Prostate gland (tissue), 2 donors: ENCODE results near the gene ZPR1.

Experiments
- POLR2AphosphoS5 ChIP-seq: sonication (generic); formaldehyde crosslinking; IDR thresholded peaks from one replicate; pipeline ENCODE4 v1.6.1; 2017; ENCODE audit warnings: antibody characterized with exemption
- TF ChIP-seq, protein P1 (sequence below), 4 experiments: fragments of 200-600 bp in 2 of 4; fragments of 450-650 bp in 2 of 4; sonication (generic) in 2 of 4; IDR thresholded peaks; 1 replicate in 3 of 4; 2 replicates in 1 of 4; pipeline ENCODE4 v1.5.1; 2016 to 2019; ENCODE audit warnings: antibody characterized with exemption in 4 of 4, mild to moderate bottlenecking in 2 of 4, moderate library complexity in 2 of 4

DNA sequence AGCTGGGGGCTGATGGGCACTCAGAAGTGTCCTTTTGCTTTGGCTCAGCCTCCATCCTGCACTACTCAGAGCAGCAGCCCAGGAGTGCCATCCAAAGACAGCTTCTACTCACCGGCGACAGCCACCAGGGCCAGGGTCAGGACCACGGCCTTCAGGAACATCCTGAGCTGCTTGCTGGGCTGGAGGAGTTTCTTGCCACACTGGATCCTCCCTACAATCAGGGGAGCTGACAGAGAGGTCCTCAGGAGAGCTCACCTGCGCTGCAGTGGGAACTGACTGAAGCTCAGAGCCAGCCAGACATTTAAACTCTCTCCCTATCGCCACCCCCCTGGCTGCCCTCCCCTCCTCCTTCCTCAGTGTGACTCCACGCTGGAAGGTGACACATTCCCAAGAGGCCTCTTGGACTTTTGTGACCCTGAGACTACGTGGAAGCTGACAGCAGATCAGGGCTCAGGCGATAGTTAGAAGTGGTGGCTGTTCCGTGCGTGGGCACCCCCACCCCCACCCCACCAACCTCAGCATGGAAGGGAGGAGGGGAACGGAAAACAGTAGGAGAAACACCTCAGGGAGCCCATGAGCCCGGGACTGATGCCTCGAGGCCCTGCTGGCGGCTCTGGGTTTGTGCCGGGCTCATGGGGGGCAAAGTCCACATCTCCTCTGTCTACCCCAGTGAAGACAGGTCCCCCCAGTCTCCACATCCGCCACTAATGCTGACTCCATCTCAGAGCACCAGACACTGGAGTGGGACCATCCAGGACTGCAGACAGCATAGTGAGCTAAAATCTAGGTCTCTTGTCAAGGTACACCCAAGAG lies 35.4 kb upstream of the ZPR1 start, which contains the start of gene APOA4:
- TF ChIP-seq, protein P1, sequence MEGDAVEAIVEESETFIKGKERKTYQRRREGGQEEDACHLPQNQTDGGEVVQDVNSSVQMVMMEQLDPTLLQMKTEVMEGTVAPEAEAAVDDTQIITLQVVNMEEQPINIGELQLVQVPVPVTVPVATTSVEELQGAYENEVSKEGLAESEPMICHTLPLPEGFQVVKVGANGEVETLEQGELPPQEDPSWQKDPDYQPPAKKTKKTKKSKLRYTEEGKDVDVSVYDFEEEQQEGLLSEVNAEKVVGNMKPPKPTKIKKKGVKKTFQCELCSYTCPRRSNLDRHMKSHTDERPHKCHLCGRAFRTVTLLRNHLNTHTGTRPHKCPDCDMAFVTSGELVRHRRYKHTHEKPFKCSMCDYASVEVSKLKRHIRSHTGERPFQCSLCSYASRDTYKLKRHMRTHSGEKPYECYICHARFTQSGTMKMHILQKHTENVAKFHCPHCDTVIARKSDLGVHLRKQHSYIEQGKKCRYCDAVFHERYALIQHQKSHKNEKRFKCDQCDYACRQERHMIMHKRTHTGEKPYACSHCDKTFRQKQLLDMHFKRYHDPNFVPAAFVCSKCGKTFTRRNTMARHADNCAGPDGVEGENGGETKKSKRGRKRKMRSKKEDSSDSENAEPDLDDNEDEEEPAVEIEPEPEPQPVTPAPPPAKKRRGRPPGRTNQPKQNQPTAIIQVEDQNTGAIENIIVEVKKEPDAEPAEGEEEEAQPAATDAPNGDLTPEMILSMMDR (IDR thresholded peaks at IDR 0.05), result no peak
- TF ChIP-seq POLR2AphosphoS5, result no peak
